PC-3 (cell line): ENCODE measurements around the gene CMC1. TPM values are rescaled to one million over a fixed set of nuclear protein-coding genes. Genes with fewer than 3 reads are reported as not detected.

ENCODE experiments used
- ATAC-seq: fragments of 200-7000 bp; cut with Tn5 transposase; 2 replicates; pipeline ENCODE4 v1.9.1; 2020; ENCODE audit warnings: mild to moderate bottlenecking, moderate library complexity
- BruUV-seq: library from RNA; stranded (reverse); fragments of 400-500 nt; replicated peaks from 2 replicates; lab custom pipeline; 2021; lab: Mats Ljungman, UMichigan
- CTCF ChIA-PET: fragments of 300-600 bp; sonication (Branson Sonifier 250); formaldehyde crosslinking; loops from one replicate; lab custom pipeline; 2022; ENCODE audit warnings: antibody characterized with exemption; lab: Charles Lee
- POLR2A ChIA-PET: fragments of 300-600 bp; sonication (Branson Sonifier 250); formaldehyde crosslinking; loops from one replicate; lab custom pipeline; 2022; ENCODE audit warnings: antibody characterized with exemption; ENCODE audit not compliant: unreplicated experiment; lab: Charles Lee
- DNase-seq: peaks from one replicate; pipeline ENCODE4 v3.0.0-alpha.2; 2015
- H2AFZ ChIP-seq: fragments of 300-600 bp; sonication (generic); 2 replicates; pipeline ENCODE4 v1.6.0; 2016; ENCODE audit warnings: antibody characterized with exemption, low read length
- H3F3A ChIP-seq: fragments of 300-600 bp; sonication (generic); one replicate; pipeline ENCODE4 v1.6.0; 2017; ENCODE audit warnings: antibody characterized with exemption, low read length, control low read depth, mild to moderate bottlenecking; ENCODE audit not compliant: unreplicated experiment
- H3K27ac ChIP-seq: fragments of 300-600 bp; sonication (generic); 2 replicates; pipeline ENCODE4 v1.5.1; 2016; ENCODE audit warnings: mild to moderate bottlenecking, low read length
- H3K27me3 ChIP-seq: fragments of 300-600 bp; sonication (generic); 2 replicates; pipeline ENCODE4 v1.6.1; 2016; ENCODE audit warnings: low read length, mixed read lengths
- H3K36me3 ChIP-seq: fragments of 300-600 bp; sonication (generic); 2 replicates; pipeline ENCODE4 v1.6.1; 2016; ENCODE audit warnings: low read depth, mixed run types, low read length, mixed read lengths
- H3K4me1 ChIP-seq: fragments of 300-600 bp; sonication (generic); 2 replicates; pipeline ENCODE4 v1.5.1; 2016; ENCODE audit warnings: low read length; ENCODE audit not compliant: insufficient read depth
- H3K4me2 ChIP-seq: fragments of 300-600 bp; sonication (generic); 2 replicates; pipeline ENCODE4 v1.6.0; 2016; ENCODE audit warnings: low read length
- H3K4me3 ChIP-seq: fragments of 300-600 bp; sonication (generic); 2 replicates; pipeline ENCODE4 v1.5.1; 2016; ENCODE audit warnings: mild to moderate bottlenecking, low read length, mixed read lengths
- H3K79me2 ChIP-seq: fragments of 300-600 bp; sonication (generic); 2 replicates; pipeline ENCODE4 v1.6.1; 2017; ENCODE audit warnings: low read length, mixed read lengths
- H3K9ac ChIP-seq: fragments of 300-600 bp; sonication (generic); 2 replicates; pipeline ENCODE4 v1.6.0; 2016; ENCODE audit warnings: mild to moderate bottlenecking, low read length
- H3K9me2 ChIP-seq: fragments of 300-600 bp; sonication (generic); replicated peaks from 2 replicates; pipeline ENCODE4 v1.6.1; 2016; ENCODE audit warnings: mixed run types, low read length, mixed read lengths
- H3K9me3 ChIP-seq: fragments of 300-600 bp; sonication (generic); 2 replicates; pipeline ENCODE4 v1.6.1; 2016; ENCODE audit warnings: low read length, mixed read lengths
- H4K20me1 ChIP-seq: fragments of 300-600 bp; sonication (generic); 2 replicates; pipeline ENCODE4 v1.6.1; 2016; ENCODE audit warnings: low read length, mixed read lengths
- CTCF ChIP-seq: fragments of 300-600 bp; sonication (generic); conservative IDR thresholded peaks from 2 replicates; pipeline ENCODE4 v1.5.1; 2017; ENCODE audit warnings: antibody characterized with exemption, low read depth, mild to moderate bottlenecking, low read length
- EZH2 ChIP-seq: fragments of 300-600 bp; sonication (generic); IDR thresholded peaks from one replicate; pipeline ENCODE4 v1.6.1; 2017; ENCODE audit warnings: antibody characterized with exemption, mild to moderate bottlenecking, low read length; ENCODE audit not compliant: unreplicated experiment
- EZH2phosphoT487 ChIP-seq: fragments of 300-600 bp; sonication (generic); IDR thresholded peaks from 2 replicates; pipeline ENCODE4 v1.6.1; 2018; ENCODE audit warnings: mild to moderate bottlenecking, antibody characterized with exemption, low read length, borderline replicate concordance
- intact Hi-C: fragments of 100-400 bp; cut with micrococcal nuclease; formaldehyde crosslinking; loops from 2 replicates; pipeline ENCODE4 v1.9.0; 2023
- total RNA-seq: library from RNA; depleted of rRNA; stranded (reverse); fragments of >200 nt; gene quantifications from 2 replicates; pipeline ENCODE4 v1.2.3, GENCODE V29; 2014

The CMC1 gene
- total RNA-seq, 1 experiment from 2014 or later: 16.7 TPM

GRCh38 chr3:28252001-28252431 is 10.6 kb downstream of the CMC1 start:
- Histone ChIP-seq H3K9me2 (no peaks in the 10 kb centered on the region), H3K4me1 (peaks cover 21% of the 10 kb centered on the region), H3F3A (no peaks in the 10 kb centered on the region), H3K27ac (no peak overlapping the region), H3K9me3 (no peaks in the 10 kb centered on the region), H3K79me2 (peaks cover 62% of the 10 kb centered on the region), H3K27me3 (no peaks in the 10 kb centered on the region), H3K9ac (no peak overlapping the region), H4K20me1 (no peaks in the 10 kb centered on the region), H3K36me3 (no peaks in the 10 kb centered on the region), H3K4me2 (no peak overlapping the region), H3K4me3 (no peak overlapping the region), H2AFZ (no peak overlapping the region)
- ChIA-PET CTCF (no interaction called here), POLR2A (no interaction called here)
- no peak for DNase-seq
- no peak for ATAC-seq
- intact Hi-C loops: no loop called here
- BruUV-seq: no TSS peak
- TF ChIP-seq EZH2phosphoT487: no peak

- H3K27ac ChIP-seq: no peak overlapping the region
- TF ChIP-seq EZH2phosphoT487 (no peak), CTCF (no peak), EZH2 (no peak)
- no peak overlapping the region for H3K4me2 ChIP-seq
- no peak overlapping the region for H3K4me3 ChIP-seq
- H4K20me1 ChIP-seq: no peaks in the 10 kb centered on the region
- H3K79me2 ChIP-seq: peaks cover 51% of the 10 kb centered on the region
- H3K36me3 ChIP-seq: no peaks in the 10 kb centered on the region
- H3K27me3 ChIP-seq: no peaks in the 10 kb centered on the region
- no peak overlapping the region for H2AFZ ChIP-seq
- no peak overlapping the region for H3K9ac ChIP-seq
- no peak for DNase-seq
- no peaks in the 10 kb centered on the region for H3K9me2 ChIP-seq
- POLR2A ChIA-PET: no interaction called here
- CTCF ChIA-PET: no interaction called here
- H3K4me1 ChIP-seq: peaks cover 21% of the 10 kb centered on the region
- BruUV-seq: no TSS peak
- intact Hi-C loops: no loop called here
- no peaks in the 10 kb centered on the region for H3F3A ChIP-seq
- H3K9me3 ChIP-seq: no peaks in the 10 kb centered on the region
- ATAC-seq: no peak
These were observed 11.8 kb downstream of the CMC1 start for GRCh38 chr3:28253040-28253715.

- Histone ChIP-seq H3K4me1 (no peaks in the 10 kb centered on the region), H3K4me3 (no peak overlapping the region), H3K9me2 (no peaks in the 10 kb centered on the region), H3K27ac (no peak overlapping the region), H3K79me2 (peaks cover 24% of the 10 kb centered on the region), H3F3A (no peaks in the 10 kb centered on the region), H3K4me2 (no peak overlapping the region), H3K36me3 (no peaks in the 10 kb centered on the region; the same call in 1 of the 2 replicates), H2AFZ (no peak overlapping the region), H3K9me3 (no peaks in the 10 kb centered on the region), H4K20me1 (no peaks in the 10 kb centered on the region), H3K27me3 (no peaks in the 10 kb centered on the region), H3K9ac (no peak overlapping the region)
- DNase-seq (no peak), ATAC-seq (no peak)
- CTCF ChIA-PET: no interaction called here
- POLR2A ChIA-PET: no interaction called here
- TF ChIP-seq EZH2 (no peak), EZH2phosphoT487 (no peak), CTCF (no peak)
- BruUV-seq: no TSS peak
- intact Hi-C loops: no loop called here
These were observed 20.6 kb downstream of the CMC1 start for GRCh38 chr3:28262001-28262400.
